Transverse colon (tissue), 3 donors: ENCODE measurements around the gene PIEZO1.

Source experiments
- CTCF ChIP-seq, 5 experiments: fragments of 200-600 bp in 3 of 5; fragments of 450-650 bp in 2 of 5; sonication (generic) in 3 of 5; IDR thresholded peaks; 1 replicate in 2 of 5; 2 replicates in 3 of 5; pipeline ENCODE4 v1.5.1; 2016 to 2017; ENCODE audit warnings: antibody characterized with exemption in 5 of 5, inconsistent platforms in 3 of 5, mild to moderate bottlenecking in 2 of 5, moderate library complexity in 1 of 5
- POLR2A ChIP-seq: fragments of 450-650 bp; IDR thresholded peaks from one replicate; pipeline ENCODE4 v1.6.1; 2016; ENCODE audit warnings: antibody characterized with exemption, mild to moderate bottlenecking, moderate library complexity

- TF ChIP-seq CTCF (IDR thresholded peaks at IDR 0.05) (no peak), POLR2A (no peak)
These were observed 66.8 kb downstream of the PIEZO1 start for GRCh38 chr16:88718178-88718577.
